ENCODE measurements around the gene FOXD4L6.
"Not testable (repeated sequence)": the region's sequence is repeated elsewhere in the genome, so short reads cannot be mapped to it uniquely, and the experiment has no call there.

Gene FOXD4L6

GRCh38 chr9:41128581-41128980 is at the start of gene FOXD4L6:
Gene FOXD4L6, minus strand, starts transcription at chr9:41128681. Its CDS starts 298 bp downstream, at chr9:41128383.
- not testable (repeated sequence) for DNase-seq (ENCODE audit: low spot score)

GRCh38 chr9:41174994-41175393 is 46.5 kb upstream of the FOXD4L6 start:
- DNase-seq (ENCODE audit: low spot score), result not testable (repeated sequence)

GRCh38 chr9:41150116-41150515 is 21.6 kb upstream of the FOXD4L6 start:
- not testable (repeated sequence) for DNase-seq (ENCODE audit: low spot score)

- not testable (repeated sequence) for DNase-seq (ENCODE audit: low spot score)
Observed at GRCh38 chr9:41141878-41142277, 13.4 kb upstream of the FOXD4L6 start.

GRCh38 chr9:41126746-41127446 is 1.6 kb downstream of the FOXD4L6 start:
- not testable (repeated sequence) for DNase-seq (ENCODE audit: low spot score)

GRCh38 chr9:41125936-41126335 is 2.5 kb downstream of the FOXD4L6 start:
- not testable (repeated sequence) for DNase-seq (ENCODE audit: low spot score)

GRCh38 chr9:41125109-41125658 is 3.3 kb downstream of the FOXD4L6 start:
- not testable (repeated sequence) for DNase-seq (ENCODE audit: low spot score)

- not testable (repeated sequence) for DNase-seq (ENCODE audit: low spot score)
Observed at GRCh38 chr9:41124250-41125108, 4.0 kb downstream of the FOXD4L6 start.

- DNase-seq (ENCODE audit: low spot score), result not testable (repeated sequence)
Observed at GRCh38 chr9:41123812-41124211, 4.7 kb downstream of the FOXD4L6 start.

GRCh38 chr9:41123396-41123795 is 5.1 kb downstream of the FOXD4L6 start:
- not testable (repeated sequence) for DNase-seq (ENCODE audit: low spot score)

GRCh38 chr9:41120696-41121095 is 7.8 kb downstream of the FOXD4L6 start:
- not testable (repeated sequence) for DNase-seq (ENCODE audit: low spot score)

GRCh38 chr9:41119719-41120118 is 8.8 kb downstream of the FOXD4L6 start:
- DNase-seq (ENCODE audit: low spot score), result not testable (repeated sequence)

GRCh38 chr9:41119311-41119710 is 9.2 kb downstream of the FOXD4L6 start:
- not testable (repeated sequence) for DNase-seq (ENCODE audit: low spot score)

- DNase-seq (ENCODE audit: low spot score), result not testable (repeated sequence)
Observed at GRCh38 chr9:41113348-41113747, 15.1 kb downstream of the FOXD4L6 start.

GRCh38 chr9:41111414-41111813 is 17.1 kb downstream of the FOXD4L6 start:
- DNase-seq (ENCODE audit: low spot score), result not testable (repeated sequence)

- not testable (repeated sequence) for DNase-seq (ENCODE audit: low spot score)
Observed at GRCh38 chr9:41110913-41111312, 17.6 kb downstream of the FOXD4L6 start.

- DNase-seq (ENCODE audit: low spot score), result not testable (repeated sequence)
Observed at GRCh38 chr9:41109253-41109652, 19.2 kb downstream of the FOXD4L6 start.

- DNase-seq (ENCODE audit: low spot score), result not testable (repeated sequence)
Observed at GRCh38 chr9:41108816-41109215, 19.7 kb downstream of the FOXD4L6 start.

GRCh38 chr9:41106472-41107116 is 21.9 kb downstream of the FOXD4L6 start:
- DNase-seq (ENCODE audit: low spot score), result not testable (repeated sequence)

GRCh38 chr9:41105557-41106253 is 22.8 kb downstream of the FOXD4L6 start:
- DNase-seq (ENCODE audit: low spot score), result not testable (repeated sequence)

- not testable (repeated sequence) for DNase-seq (ENCODE audit: low spot score)
Observed at GRCh38 chr9:41104542-41104941, 23.9 kb downstream of the FOXD4L6 start.
